Ovary (tissue), 9 donors: ENCODE data around the gene DNAAF1. TPM values are rescaled to one million over a fixed set of nuclear protein-coding genes. Genes with fewer than 3 reads are reported as not detected.

Source experiments
- DNase-seq, 5 donors: peaks; one replicate each; pipeline ENCODE4 v3.0.0-alpha.2; 2019 to 2020
- H3K27ac ChIP-seq, 2 donors: fragments of 200-600 bp; one replicate each; pipeline versions ENCODE4 v1.5.1 to v1.8.0; 2019 to 2022
- H3K27me3 ChIP-seq: fragments of 200-600 bp; one replicate; pipeline ENCODE4 v1.8.0; 2022
- H3K36me3 ChIP-seq: fragments of 200-600 bp; sonication (generic); one replicate; pipeline ENCODE4 v1.5.1; 2019
- H3K4me1 ChIP-seq: one replicate; pipeline ENCODE4 v1.8.1; 2013; ENCODE audit warnings: mild to moderate bottlenecking, moderate library complexity; ENCODE audit not compliant: insufficient read depth
- H3K4me3 ChIP-seq: fragments of 200-600 bp; sonication (generic); one replicate; pipeline ENCODE4 v1.5.1; 2017
- H3K9me3 ChIP-seq, 2 donors: fragments of 200-600 bp in 1 of 2; sonication (generic) in 1 of 2; one replicate each; pipeline versions ENCODE4 v1.5.1 to v1.8.1; 2013 to 2019; ENCODE audit warnings: mild to moderate bottlenecking in 1 of 2, moderate library complexity in 1 of 2
- CTCF ChIP-seq, 3 donors: fragments of 450-650 bp in 2 of 3; fragments of 200-600 bp in 1 of 3; IDR thresholded peaks; one replicate each; pipeline versions ENCODE4 v1.5.1 to v1.8.0; 2016 to 2022; ENCODE audit warnings: antibody characterized with exemption in 3 of 3, mild to moderate bottlenecking in 1 of 3
- EP300 ChIP-seq: sonication (generic); formaldehyde crosslinking; IDR thresholded peaks from one replicate; pipeline ENCODE4 v1.6.1; 2017; ENCODE audit warnings: antibody characterized with exemption
- POLR2A ChIP-seq: fragments of 450-650 bp; IDR thresholded peaks from one replicate; pipeline ENCODE4 v1.6.1; 2017; ENCODE audit warnings: antibody characterized with exemption, mild to moderate bottlenecking, moderate library complexity
- WGBS, 3 donors: extraction: QIAGEN DNeasy Blood & Tissue Kit in 1 of 3; methylation state at CpG; one replicate each; pipeline versions ENCODE4 v1.1.5 to v1.1.7; 2013 to 2017; 5-methylcytosine and 5-hydroxymethylcytosine counted together
- intact Hi-C, 4 donors: fragments of 100-400 bp; cut with DNase I; formaldehyde crosslinking; loops; one replicate each; pipeline versions ENCODE4 v1.11.0 to v1.15.1; 2022 to 2023
- polyA plus RNA-seq, 2 donors: library from polyadenylated mRNA; stranded (reverse); fragments of 200-250 nt in 1 of 2; fragments of 350-450 nt in 1 of 2; fragmentation: Illumina TruSeq in 1 of 2; extraction: RNeasy Lipid Tissue Mini Kit (QIAGEN cat#74804) in 1 of 2; gene quantifications; one replicate each; pipeline ENCODE4 v1.2.3, GENCODE V29; 2013 to 2014
- total RNA-seq, 7 donors: library from RNA; depleted of rRNA in 2 of 7; stranded (reverse); fragments of >200 nt in 2 of 7; fragmentation: NEBNext Ultra II Directional in 3 of 7; extraction: Animal tissue kit (Norgen Biotek cat#: 25700) in 3 of 7; gene quantifications; one replicate each; pipeline versions ENCODE4 v1.1.0 to v1.2.4, GENCODE V29; 2016 to 2023
- donor health status: DM: no; HTN: no; CAD: no; lungs with moderate emphysema.
- donor health status: DM: no; HTN: no; CAD: no.
- donor health status: Bipolar disorder and iron deficiency.
- donor health status: DM: yes; HTN: yes; CAD: no.
- donor health status: DM: no; HTN: no; CAD: no.
- donor health status: DM: yes; HTN: yes; CAD: no.

Gene DNAAF1
- total and polyA plus RNA-seq, 9 donors = 0.33 to 42.6 (median 1.8) TPM

GRCh38 chr16:84119368-84119767, 25.7 kb upstream of the DNAAF1 start:
- 78 to 86% (median 82%) methylated on average over 13 of the region's 13 CpGs for WGBS, 3 donors
- no peaks in the 10 kb centered on the region for H3K27me3 ChIP-seq
- H3K4me3 ChIP-seq = no peak overlapping the region
- peaks cover 5% of the 10 kb centered on the region for H3K4me1 ChIP-seq
- no peaks in the 10 kb centered on the region for H3K9me3 ChIP-seq
- DNase-seq = no peak
- H3K36me3 ChIP-seq = no peaks in the 10 kb centered on the region
- intact Hi-C loops = no loop called here
- H3K27ac ChIP-seq = no peak overlapping the region
- no peak for TF ChIP-seq CTCF (IDR thresholded peaks at IDR 0.05)

DNA sequence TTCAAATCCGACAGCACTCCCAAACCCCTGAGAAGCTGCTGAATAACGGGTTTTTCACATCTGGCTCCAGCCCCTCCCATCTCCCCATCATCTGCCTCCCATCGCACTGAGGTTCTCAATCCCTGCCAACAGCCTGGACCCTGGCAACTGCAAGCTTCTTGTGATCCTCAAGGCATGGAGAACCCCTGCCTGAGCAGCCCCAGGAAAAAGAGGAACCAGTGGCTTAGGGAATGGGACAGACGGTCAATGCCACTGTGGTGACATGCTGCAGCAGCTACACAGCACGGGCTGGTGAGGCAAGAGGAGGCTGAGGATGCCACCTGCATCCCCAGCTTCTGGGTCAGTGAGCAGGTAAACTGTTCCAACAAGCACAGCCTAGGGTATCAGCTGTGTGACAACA, 25.1 kb upstream of the DNAAF1 start:
- H3K4me1 ChIP-seq = peaks cover 3% of the 10 kb centered on the region
- no peaks in the 10 kb centered on the region for H3K27me3 ChIP-seq
- 51 to 64% (median 55%) methylated on average over 5 of the region's 5 CpGs for WGBS, 3 donors
- no peak for DNase-seq
- no peak for TF ChIP-seq POLR2A
- TF ChIP-seq EP300 = no peak
- no peaks in the 10 kb centered on the region for H3K9me3 ChIP-seq
- no peak overlapping the region for H3K4me3 ChIP-seq
- no peaks in the 10 kb centered on the region for H3K36me3 ChIP-seq
- H3K27ac ChIP-seq = no peak overlapping the region
- intact Hi-C loops = no loop called here

- H3K4me1 ChIP-seq = peaks cover 1% of the 10 kb centered on the region
- H3K27me3 ChIP-seq = no peaks in the 10 kb centered on the region
- DNase-seq = no peak
- no peak overlapping the region for H3K27ac ChIP-seq
- TF ChIP-seq EP300 (no peak), CTCF (IDR thresholded peaks at IDR 0.05) (no peak), POLR2A (no peak)
- H3K4me3 ChIP-seq = no peak overlapping the region
- 82 to 86% (median 84%) methylated on average over 10 of the region's 10 CpGs for WGBS, 3 donors
- H3K36me3 ChIP-seq = no peaks in the 10 kb centered on the region
- intact Hi-C loops = no loop called here
- H3K9me3 ChIP-seq = no peaks in the 10 kb centered on the region
Observed at GRCh38 chr16:84121007-84121406, 24.1 kb upstream of the DNAAF1 start.

GRCh38 chr16:84124257-84125073, 20.6 kb upstream of the DNAAF1 start:
- H3K27me3 ChIP-seq = no peaks in the 10 kb centered on the region
- no peak overlapping the region for H3K4me3 ChIP-seq
- H3K36me3 ChIP-seq = no peaks in the 10 kb centered on the region
- no peaks in the 10 kb centered on the region for H3K4me1 ChIP-seq
- no peaks in the 10 kb centered on the region for H3K9me3 ChIP-seq
- DNase-seq = no peak
- WGBS, 3 donors = 86 to 89% (median 88%) methylated on average over 7 of the region's 7 CpGs
- no peak for TF ChIP-seq EP300
- no peak for TF ChIP-seq CTCF (IDR thresholded peaks at IDR 0.05)
- no peak for TF ChIP-seq POLR2A
- intact Hi-C loops = no loop called here
- H3K27ac ChIP-seq = no peak overlapping the region

GRCh38 chr16:84131117-84131516, 14.0 kb upstream of the DNAAF1 start:
- TF ChIP-seq CTCF (IDR thresholded peaks at IDR 0.05) (no peak), POLR2A (no peak), EP300 (no peak)
- DNase-seq = no peak
- intact Hi-C loops = loop anchor here in 1 of 4 donors (5.0 kb wide), 1 partner anchor 46 kb away; no protein-coding TSS in a partner anchor
- H3K4me1 ChIP-seq = no peaks in the 10 kb centered on the region
- H3K4me3 ChIP-seq = no peak overlapping the region
- no peaks in the 10 kb centered on the region for H3K9me3 ChIP-seq
- H3K27me3 ChIP-seq = no peaks in the 10 kb centered on the region
- WGBS, 3 donors = 84 to 85% (median 85%) methylated on average over 5 of the region's 5 CpGs
- H3K27ac ChIP-seq = no peak overlapping the region
- no peaks in the 10 kb centered on the region for H3K36me3 ChIP-seq
